GM18868 (cell line): ENCODE data around the gene NCBP2.

Source experiments
- ATAC-seq: cut with Tn5 transposase; IDR thresholded peaks from one replicate; pipeline ENCODE4 v1.9.1; 2021; ENCODE audit warnings: mild to moderate bottlenecking, moderate library complexity; ENCODE audit not compliant: unreplicated experiment

NCBP2 gene

GRCh38 chr3:196886144-196886543, 56.2 kb downstream of the NCBP2 start:
- no peak for ATAC-seq
